ENCODE measurements around the gene SAMD1. TPM values are rescaled to one million over a fixed set of nuclear protein-coding genes. Genes with fewer than 3 reads are reported as not detected.
A peak's percentile ranks its signal among the peaks of the same experiment; 100 is the strongest.

Gene SAMD1
- total and polyA plus RNA-seq, 2 of the 13 experiments (the other 11 are each of a cell fraction or from before 2014, with no cell fraction given) = 17.5 to 45.0 TPM

GRCh38 chr19:14073261-14073924, 17.2 kb downstream of the SAMD1 start (continued):
- TF ChIP-seq MYPOP (CRISPR knock-in tag; IDR thresholded peaks at IDR 0.05) (peak; percentile 45; the same call in 1 of the 2 replicates), EP300 (IDR thresholded peaks at IDR 0.05; ENCODE audit: low read depth in 2 of 2, low read length in 2 of 2) (no peak), EP300 (CRISPR knock-in tag; IDR thresholded peaks at IDR 0.05; ENCODE audit: borderline replicate concordance) (no peak), ZNF574 (CRISPR knock-in tag; IDR thresholded peaks at IDR 0.05) (peak; percentile 79), ZBTB14 (CRISPR knock-in tag; IDR thresholded peaks at IDR 0.05) (peak; percentile 84), ARNT2 (CRISPR knock-in tag; IDR thresholded peaks at IDR 0.05; ENCODE audit: low read depth) (peak; percentile 69), SAP130 (CRISPR knock-in tag; IDR thresholded peaks at IDR 0.05; ENCODE audit: low read depth) (peak; percentile 33; the same call in 1 of the 2 replicates), HDAC1 (CRISPR knock-in tag; IDR thresholded peaks at IDR 0.05) (0 out of 2 replicates have a peak, but pooled peaks have one; percentile 22), ZNF777 (CRISPR knock-in tag; IDR thresholded peaks at IDR 0.05) (peak; percentile 90), ZNF546 (CRISPR knock-in tag; conservative IDR thresholded peaks at IDR 0.05) (0 out of 2 replicates have a peak, but pooled peaks have one; percentile 28), ARID4A (CRISPR knock-in tag; IDR thresholded peaks at IDR 0.05; ENCODE audit: borderline replicate concordance) (0 out of 2 replicates have a peak, but pooled peaks have one; percentile 0), MBD4 (IDR thresholded peaks at IDR 0.05; ENCODE audit: borderline replicate concordance, low read length) (no peak), GABPB1 (CRISPR knock-in tag; IDR thresholded peaks at IDR 0.05) (peak; percentile 6; the same call in 1 of the 2 replicates), ASH2L (IDR thresholded peaks at IDR 0.05; ENCODE audit: insufficient read length, low read depth, low read length) (peak; percentile 36), SKI (IDR thresholded peaks at IDR 0.05; ENCODE audit: partially characterized antibody) (peak; percentile 36), RAD21 (CRISPR knock-in tag; IDR thresholded peaks at IDR 0.05) (peak; percentile 75), ZNF780A (CRISPR knock-in tag; IDR thresholded peaks at IDR 0.05) (no peak), MED1 (CRISPR knock-in tag; IDR thresholded peaks at IDR 0.05) (0 out of 2 replicates have a peak, but pooled peaks have one; percentile 5), MXI1 (IDR thresholded peaks at IDR 0.05; ENCODE audit: borderline replicate concordance, low read depth, low read length) (no peak), MAF1 (CRISPR knock-in tag; IDR thresholded peaks at IDR 0.05; ENCODE audit: borderline replicate concordance) (peak; percentile 68; the same call in 1 of the 2 replicates), FOSL2 (CRISPR knock-in tag; IDR thresholded peaks at IDR 0.05) (no peak)
